ENCODE data around the gene PPIL3. TPM values are rescaled to one million over a fixed set of nuclear protein-coding genes. Genes with fewer than 3 reads are reported as not detected.

PPIL3 gene
- total and polyA plus RNA-seq, 9 of the 15 experiments (the other 6 are each of a cell fraction or from before 2014, with no cell fraction given) = 22.4 to 66.2 (median 49.0) TPM

DNA sequence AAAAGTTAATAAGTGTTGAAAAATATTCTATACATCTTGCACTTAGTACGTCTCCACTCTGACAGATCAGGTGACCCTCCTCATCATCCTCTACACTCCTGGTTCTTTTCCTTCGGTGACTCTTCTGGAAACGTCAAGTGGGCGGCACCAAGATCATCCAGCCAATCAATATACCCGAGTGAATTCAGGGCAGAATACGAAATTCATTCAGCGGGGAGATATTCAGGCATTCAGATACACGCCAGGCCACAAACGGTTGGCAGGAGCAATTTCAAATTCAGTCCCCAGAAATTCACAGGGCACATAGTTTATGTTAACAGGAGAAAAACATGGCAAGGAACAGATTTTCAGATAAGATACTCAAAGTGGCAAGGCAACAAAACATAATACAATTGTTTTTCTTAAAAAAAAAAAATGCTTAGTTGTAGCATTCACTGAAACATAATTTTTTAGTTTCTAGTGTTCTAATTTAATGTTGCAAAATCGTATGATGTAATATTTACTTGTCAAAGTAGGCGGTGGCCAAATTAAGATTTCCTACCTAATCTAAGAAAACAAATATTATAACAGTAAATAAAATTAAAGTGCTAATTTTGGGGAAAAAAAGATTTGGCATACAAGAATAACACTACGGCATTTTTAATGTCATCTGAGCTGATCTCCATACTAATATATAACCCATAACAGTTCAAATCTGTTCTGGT is 28.6 kb downstream of the PPIL3 start:
- DNase-seq (ENCODE audit: extremely low read depth in 1 of 4, low spot score in 3 of 4) = peak in 1 of 4 experiments; percentile 15
- intact Hi-C loops (cut with micrococcal nuclease) (loop anchor here (5.0 kb wide), 1 partner anchor 48 kb away; the partner anchor contains the start of gene BZW1), in situ Hi-C loops (cut with MboI) (no loop called here)
- H2AFZ ChIP-seq (ENCODE audit: low read depth, low read length) = no peak overlapping the region
- no peak overlapping the region for H3K4me2 ChIP-seq (ENCODE audit: insufficient read depth, low read length)
- no peak overlapping the region; a peak in 1 of 4 replicates for H3K9ac ChIP-seq (ENCODE audit: insufficient read depth in 1 of 2, low read depth in 2 of 2, low read length in 2 of 2)
- BruUV-seq (replicated peaks) = no TSS peak
- ChIA-PET CTCF (ENCODE audit: low intra/inter-chr PET ratio) (no interaction called here), POLR2A (interaction anchor here (0.7 to 1.6 kb wide), 3 partner anchors 11 to 52 kb away, joined by 3 to 6 read pairs (median 4); no protein-coding TSS in a partner anchor)
- H3K27me3 ChIP-seq (ENCODE audit: control insufficient read depth in 2 of 2, insufficient read depth in 2 of 2, low read length in 2 of 2) = no peaks in the 10 kb centered on the region
- H3K27ac ChIP-seq (ENCODE audit: extremely low read depth, low read depth, low read length) = no peak overlapping the region
- no peaks in the 10 kb centered on the region for H3K9me3 ChIP-seq (replicated peaks; ENCODE audit: control insufficient read depth, insufficient read depth, low read depth, low read length)
- peaks cover 72% of the 10 kb centered on the region for H3K36me3 ChIP-seq (ENCODE audit: control insufficient read depth, insufficient read depth, low read length)
- H3K4me3 ChIP-seq = no peak overlapping the region
- peaks cover 4 to 6% of the 10 kb centered on the region in 2 experiments; a peak in 4 of 5 replicates for H3K4me1 ChIP-seq (replicated peaks in 1 of 2; ENCODE audit: control insufficient read depth in 2 of 2, insufficient read depth in 2 of 2, low read length in 2 of 2)
- peaks cover 79% of the 10 kb centered on the region for H3K79me2 ChIP-seq (ENCODE audit: control insufficient read depth, insufficient read depth, low read length)
- 83% methylated on average over 12 of the region's 12 CpGs for WGBS (ENCODE audit: insufficient coverage, low coverage, missing lambda C conversion rate)
- FAIRE-seq = no peak
- H3K9me1 ChIP-seq (ENCODE audit: control insufficient read depth, insufficient read depth, low read length) = no peaks in the 10 kb centered on the region
- TF ChIP-seq POLR2AphosphoS5 (IDR thresholded peaks at IDR 0.05; ENCODE audit: control insufficient read depth, insufficient read depth, low read depth, low read length) (no peak), ESRRB (CRISPR knock-in tag; IDR thresholded peaks at IDR 0.05; ENCODE audit: borderline replicate concordance) (no peak), PCBP1 (IDR thresholded peaks at IDR 0.05; ENCODE audit: low read depth, low read length, poor library complexity, severe bottlenecking) (no peak), PHTF2 (CRISPR knock-in tag; IDR thresholded peaks at IDR 0.05) (no peak)
- TF ChIP-seq, protein P1, sequence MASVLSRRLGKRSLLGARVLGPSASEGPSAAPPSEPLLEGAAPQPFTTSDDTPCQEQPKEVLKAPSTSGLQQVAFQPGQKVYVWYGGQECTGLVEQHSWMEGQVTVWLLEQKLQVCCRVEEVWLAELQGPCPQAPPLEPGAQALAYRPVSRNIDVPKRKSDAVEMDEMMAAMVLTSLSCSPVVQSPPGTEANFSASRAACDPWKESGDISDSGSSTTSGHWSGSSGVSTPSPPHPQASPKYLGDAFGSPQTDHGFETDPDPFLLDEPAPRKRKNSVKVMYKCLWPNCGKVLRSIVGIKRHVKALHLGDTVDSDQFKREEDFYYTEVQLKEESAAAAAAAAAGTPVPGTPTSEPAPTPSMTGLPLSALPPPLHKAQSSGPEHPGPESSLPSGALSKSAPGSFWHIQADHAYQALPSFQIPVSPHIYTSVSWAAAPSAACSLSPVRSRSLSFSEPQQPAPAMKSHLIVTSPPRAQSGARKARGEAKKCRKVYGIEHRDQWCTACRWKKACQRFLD (CRISPR knock-in tag; IDR thresholded peaks at IDR 0.05) = no peak
- ATAC-seq = no peak
- peaks cover 10% of the 10 kb centered on the region for H4K20me1 ChIP-seq (replicated peaks; ENCODE audit: control insufficient read depth, insufficient read depth, low read length)
